Thymus (tissue), 14 donors: ENCODE measurements around the gene ZNRF1. TPM values are rescaled to one million over a fixed set of nuclear protein-coding genes. Genes with fewer than 3 reads are reported as not detected.

Experiments
- DNase-seq, 9 donors: peaks; one replicate each; pipeline ENCODE4 v3.0.0-alpha.2; 2013; ENCODE audit warnings: low spot score in 9 of 9, low read depth in 6 of 9, missing footprints in 1 of 9
- H3K27ac ChIP-seq, 2 donors: one replicate each; pipeline ENCODE4 v1.5.1; 2013; ENCODE audit warnings: control low read depth in 1 of 2, low read depth in 1 of 2, low read length in 1 of 2, mild to moderate bottlenecking in 1 of 2, moderate library complexity in 1 of 2
- H3K27me3 ChIP-seq, 2 donors: one replicate each; pipeline ENCODE4 v1.5.1; 2013; ENCODE audit warnings: low read length in 1 of 2; ENCODE audit not compliant: control insufficient read depth in 2 of 2, insufficient read depth in 1 of 2
- H3K36me3 ChIP-seq, 2 donors: one replicate each; pipeline ENCODE4 v1.5.1; 2013; ENCODE audit warnings: low read length in 1 of 2, mild to moderate bottlenecking in 1 of 2, moderate library complexity in 1 of 2; ENCODE audit not compliant: control insufficient read depth in 2 of 2, insufficient read depth in 2 of 2
- H3K4me1 ChIP-seq, 2 donors: one replicate each; pipeline ENCODE4 v1.5.1; 2013; ENCODE audit warnings: low read length in 2 of 2; ENCODE audit not compliant: control insufficient read depth in 2 of 2, insufficient read depth in 2 of 2
- H3K4me3 ChIP-seq, 2 donors: one replicate each; pipeline ENCODE4 v1.5.1; 2013; ENCODE audit warnings: low read length in 2 of 2, control low read depth in 1 of 2, mild to moderate bottlenecking in 1 of 2
- H3K9me3 ChIP-seq, 2 donors: one replicate each; pipeline ENCODE4 v1.5.1; 2013; ENCODE audit warnings: low read length in 1 of 2, mild to moderate bottlenecking in 1 of 2; ENCODE audit not compliant: control insufficient read depth in 2 of 2, insufficient read depth in 1 of 2
- WGBS: extraction: QIAGEN DNeasy Blood & Tissue Kit; methylation state at CpG from one replicate; pipeline ENCODE4 v1.1.7; 2013; 5-methylcytosine and 5-hydroxymethylcytosine counted together
- long read RNA-seq, 10 donors: transcript quantifications; one replicate each; lab custom pipeline, GENCODE V29; 2026
- polyA plus RNA-seq: library from polyadenylated mRNA; stranded (reverse); fragments of 200-250 nt; gene quantifications from one replicate; pipeline ENCODE4 v1.2.3, GENCODE V29; 2013
- total RNA-seq: library from RNA; stranded (reverse); fragments of 120-200 nt; gene quantifications from one replicate; pipeline ENCODE4 v1.2.4, GENCODE V29; 2013
- donor health status: healthy.

Gene ZNRF1
- total RNA-seq (39.6 TPM), polyA plus RNA-seq (26.6 TPM)
- long read RNA-seq, donor 1, full-length matches to known transcripts, result 5 of 5 reads
- long read RNA-seq, donor 1, partial matches to known transcripts, result 0 of 5 reads
- long read RNA-seq, donor 1, other reads (novel, unspliced or antisense), result 0 of 5 reads
- long read RNA-seq, donor 2, result 0 reads
- long read RNA-seq, donor 3, full-length matches to known transcripts, result 80 of 102 reads
- long read RNA-seq, donor 3, partial matches to known transcripts, result 22 of 102 reads
- long read RNA-seq, donor 3, other reads (novel, unspliced or antisense), result 0 of 102 reads
- long read RNA-seq, donor 4, full-length matches to known transcripts, result 44 of 54 reads
- long read RNA-seq, donor 4, partial matches to known transcripts, result 10 of 54 reads
- long read RNA-seq, donor 4, other reads (novel, unspliced or antisense), result 0 of 54 reads
- long read RNA-seq, donor 5, full-length matches to known transcripts, result 76 of 86 reads
- long read RNA-seq, donor 5, partial matches to known transcripts, result 10 of 86 reads
- long read RNA-seq, donor 5, other reads (novel, unspliced or antisense), result 0 of 86 reads
- long read RNA-seq, donor 6, full-length matches to known transcripts, result 42 of 51 reads
- long read RNA-seq, donor 6, partial matches to known transcripts, result 9 of 51 reads
- long read RNA-seq, donor 6, other reads (novel, unspliced or antisense), result 0 of 51 reads
- long read RNA-seq, donor 7, full-length matches to known transcripts, result 33 of 38 reads
- long read RNA-seq, donor 7, partial matches to known transcripts, result 5 of 38 reads
- long read RNA-seq, donor 7, other reads (novel, unspliced or antisense), result 0 of 38 reads
- long read RNA-seq, donor 8, full-length matches to known transcripts, result 22 of 34 reads
- long read RNA-seq, donor 8, partial matches to known transcripts, result 12 of 34 reads
- long read RNA-seq, donor 8, other reads (novel, unspliced or antisense), result 0 of 34 reads
- long read RNA-seq, donor 9, full-length matches to known transcripts, result 46 of 53 reads
- long read RNA-seq, donor 9, partial matches to known transcripts, result 7 of 53 reads
- long read RNA-seq, donor 9, other reads (novel, unspliced or antisense), result 0 of 53 reads
- long read RNA-seq, donor 10, full-length matches to known transcripts, result 47 of 59 reads
- long read RNA-seq, donor 10, partial matches to known transcripts, result 12 of 59 reads
- long read RNA-seq, donor 10, other reads (novel, unspliced or antisense), result 0 of 59 reads

GRCh38 chr16:74998481-74999218 is at the start of gene ZNRF1:
TSS of gene ZNRF1 (plus strand) at chr16:74999024. CDS start at chr16:74999672, 648 bp downstream.
- Histone ChIP-seq H3K4me3 (peak within 1 kb of the TSS; percentile 63 to 87), H3K27me3 (no peaks in the 10 kb centered on the region), H3K4me1 (peaks cover 17 to 34% of the 10 kb centered on the region in 2 donors), H3K27ac (peak within 1 kb of the TSS; percentile 82 to 90), H3K36me3 (peaks cover 10 to 16% of the 10 kb centered on the region in 2 donors), H3K9me3 (no peaks in the 10 kb centered on the region)
- peak in 7 of 9 donors; percentile 64 to 89 (median 75) for DNase-seq
- under 1% methylated on average over 73 of the region's 73 CpGs for WGBS

- H3K9me3 ChIP-seq, result no peaks in the 10 kb centered on the region
- peaks cover 37 to 45% of the 10 kb centered on the region in 2 donors for H3K36me3 ChIP-seq
Measured at GRCh38 chr16:74949309-74949708, 49.5 kb upstream of the ZNRF1 start.

GRCh38 chr16:74950511-74950910 is 48.3 kb upstream of the ZNRF1 start:
- Histone ChIP-seq H3K4me1 (no peaks in the 10 kb centered on the region), H3K9me3 (no peaks in the 10 kb centered on the region), H3K4me3 (no peak overlapping the region), H3K27me3 (no peaks in the 10 kb centered on the region), H3K36me3 (peaks cover 42 to 54% of the 10 kb centered on the region in 2 donors), H3K27ac (no peak overlapping the region)
- no peak for DNase-seq
- WGBS, result 97% methylated on average over 7 of the region's 7 CpGs

More at GRCh38 chr16:74949309-74949708, 49.5 kb upstream of the ZNRF1 start:
- H3K4me3 ChIP-seq, result no peak overlapping the region
- no peak overlapping the region for H3K27ac ChIP-seq
- no peaks in the 10 kb centered on the region for H3K27me3 ChIP-seq
- DNase-seq, result no peak
- whole genome bisulfite sequencing, result 96% methylated on average over 3 of the region's 3 CpGs
- H3K4me1 ChIP-seq, result no peaks in the 10 kb centered on the region

GRCh38 chr16:74951206-74951605 is 47.6 kb upstream of the ZNRF1 start:
- H3K27me3 ChIP-seq, result no peaks in the 10 kb centered on the region
- no peak overlapping the region for H3K4me3 ChIP-seq
- H3K27ac ChIP-seq, result no peak overlapping the region
- H3K9me3 ChIP-seq, result no peaks in the 10 kb centered on the region
- no peak for DNase-seq
- no peaks in the 10 kb centered on the region for H3K4me1 ChIP-seq
- H3K36me3 ChIP-seq, result peaks cover 46 to 60% of the 10 kb centered on the region in 2 donors
- 97% methylated on average over 11 of the region's 11 CpGs for WGBS

GRCh38 chr16:74951681-74952080 is 47.1 kb upstream of the ZNRF1 start:
- peaks cover 50 to 62% of the 10 kb centered on the region in 2 donors for H3K36me3 ChIP-seq
- WGBS, result 96% methylated on average over 4 of the region's 4 CpGs
- H3K27me3 ChIP-seq, result no peaks in the 10 kb centered on the region
- no peaks in the 10 kb centered on the region for H3K4me1 ChIP-seq
- no peak for DNase-seq
- H3K27ac ChIP-seq, result no peak overlapping the region
- no peaks in the 10 kb centered on the region for H3K9me3 ChIP-seq
- no peak overlapping the region for H3K4me3 ChIP-seq

GRCh38 chr16:74954763-74955162 is 44.1 kb upstream of the ZNRF1 start:
- H3K36me3 ChIP-seq, result peaks cover 46 to 61% of the 10 kb centered on the region in 2 donors
- peaks cover 4 to 6% of the 10 kb centered on the region in 2 donors for H3K4me1 ChIP-seq
- no peaks in the 10 kb centered on the region for H3K27me3 ChIP-seq
- no peaks in the 10 kb centered on the region for H3K9me3 ChIP-seq
- DNase-seq, result no peak
- no peak overlapping the region for H3K4me3 ChIP-seq
- WGBS, result 97% methylated on average over 4 of the region's 4 CpGs
- no peak overlapping the region for H3K27ac ChIP-seq

GRCh38 chr16:74973304-74973703 is 25.5 kb upstream of the ZNRF1 start:
- no peaks in the 10 kb centered on the region for H3K9me3 ChIP-seq
- peaks cover 0 to 8% of the 10 kb centered on the region in 2 donors for H3K4me1 ChIP-seq
- H3K4me3 ChIP-seq, result no peak overlapping the region
- H3K27me3 ChIP-seq, result no peaks in the 10 kb centered on the region
- H3K36me3 ChIP-seq, result peaks cover 14 to 17% of the 10 kb centered on the region in 2 donors
- 95% methylated on average over 10 of the region's 10 CpGs for WGBS
- DNase-seq, result no peak
- H3K27ac ChIP-seq, result no peak overlapping the region

- Histone ChIP-seq H3K36me3 (peaks cover 14 to 22% of the 10 kb centered on the region in 2 donors), H3K27ac (no peak overlapping the region), H3K27me3 (no peaks in the 10 kb centered on the region), H3K4me3 (no peak overlapping the region), H3K4me1 (peaks cover 0 to 8% of the 10 kb centered on the region in 2 donors), H3K9me3 (no peaks in the 10 kb centered on the region)
- DNase-seq, result peak in 4 of 9 donors; percentile 10 to 61 (median 21)
- 29% methylated on average over 5 of the region's 5 CpGs for WGBS
Measured at GRCh38 chr16:74975591-74975990, 23.2 kb upstream of the ZNRF1 start.
